OCI-LY7 (cell line): ENCODE measurements around the gene ARHGAP18. TPM values are rescaled to one million over a fixed set of nuclear protein-coding genes. Genes with fewer than 3 reads are reported as not detected.

Source experiments
- BruUV-seq: library from RNA; stranded (reverse); fragments of 400-500 nt; replicated peaks from 2 replicates; lab custom pipeline; 2021; lab: Mats Ljungman, UMichigan
- CTCF ChIA-PET: fragments of 300-600 bp; sonication (Branson Sonifier 250); formaldehyde crosslinking; loops from one replicate; lab custom pipeline; 2022; ENCODE audit warnings: antibody characterized with exemption; ENCODE audit not compliant: unreplicated experiment; lab: Charles Lee
- POLR2A ChIA-PET: fragments of 300-600 bp; sonication (Branson Sonifier 250); formaldehyde crosslinking; loops from one replicate; lab custom pipeline; 2022; ENCODE audit warnings: antibody characterized with exemption; lab: Charles Lee
- DNase-seq: peaks from one replicate; pipeline ENCODE4 v3.0.0-alpha.2; 2015; ENCODE audit warnings: low spot score
- H2AFZ ChIP-seq: fragments of 200-600 bp; sonication (generic), shearing (Covaris generic); 2 replicates; pipeline ENCODE4 v1.6.1; 2014; ENCODE audit warnings: mild to moderate bottlenecking, antibody characterized with exemption, low read length, moderate library complexity
- H3K27ac ChIP-seq: fragments of 200-600 bp; sonication (generic); 2 replicates; pipeline ENCODE4 v1.5.1; 2014; ENCODE audit warnings: mixed run types, low read depth, mild to moderate bottlenecking, moderate library complexity, low read length, inconsistent platforms; ENCODE audit not compliant: poor library complexity, severe bottlenecking
- H3K36me3 ChIP-seq: fragments of 200-600 bp; sonication (generic); 2 replicates; pipeline ENCODE4 v1.6.1; 2014; ENCODE audit warnings: mild to moderate bottlenecking, antibody characterized with exemption, low read length, moderate library complexity, mixed read lengths; ENCODE audit not compliant: insufficient read depth
- H3K4me1 ChIP-seq: fragments of 200-600 bp; sonication (generic); 2 replicates; pipeline ENCODE4 v1.5.1; 2014; ENCODE audit warnings: mild to moderate bottlenecking, low read length; ENCODE audit not compliant: insufficient read depth, poor library complexity, severe bottlenecking
- H3K4me2 ChIP-seq: fragments of 200-600 bp; sonication (generic); 2 replicates; pipeline ENCODE4 v1.6.1; 2014; ENCODE audit warnings: mild to moderate bottlenecking, low read length
- H3K4me3 ChIP-seq: fragments of 200-600 bp; sonication (generic); 2 replicates; pipeline ENCODE4 v1.5.1; 2014; ENCODE audit warnings: mild to moderate bottlenecking, low read depth, low read length; ENCODE audit not compliant: poor library complexity, severe bottlenecking
- H3K79me2 ChIP-seq: fragments of 200-600 bp; sonication (generic); 2 replicates; pipeline ENCODE4 v1.6.1; 2016; ENCODE audit warnings: low read depth, mild to moderate bottlenecking, low read length, moderate library complexity, mixed read lengths; ENCODE audit not compliant: insufficient read depth
- H3K9me2 ChIP-seq: fragments of 200-600 bp; sonication (generic); 2 replicates; pipeline ENCODE4 v1.6.1; 2016; ENCODE audit warnings: mild to moderate bottlenecking, low read length, mixed read lengths; ENCODE audit not compliant: insufficient read depth
- H3K9me3 ChIP-seq: fragments of 200-600 bp; sonication (generic); 2 replicates; pipeline ENCODE4 v1.6.1; 2014; ENCODE audit warnings: mild to moderate bottlenecking, mixed run types, low read length, mixed read lengths
- H4K20me1 ChIP-seq: fragments of 200-600 bp; sonication (generic); 2 replicates; pipeline ENCODE4 v1.6.1; 2014; ENCODE audit warnings: mild to moderate bottlenecking, antibody characterized with exemption, low read length, moderate library complexity, mixed read lengths; ENCODE audit not compliant: insufficient read depth
- CTCF ChIP-seq: fragments of 200-600 bp; sonication (generic); conservative IDR thresholded peaks from 2 replicates; pipeline ENCODE4 v1.5.1; 2014; ENCODE audit warnings: mild to moderate bottlenecking, antibody characterized with exemption, low read length, moderate library complexity, mixed read lengths
- EZH2phosphoT487 ChIP-seq: fragments of 200-600 bp; sonication (generic); IDR thresholded peaks from 2 replicates; pipeline ENCODE4 v1.6.1; 2018; ENCODE audit warnings: low read depth, borderline replicate concordance, mild to moderate bottlenecking, mixed run types, antibody characterized with exemption, low read length, moderate library complexity, mixed read lengths
- intact Hi-C: fragments of 100-400 bp; cut with micrococcal nuclease; formaldehyde crosslinking; loops from one replicate; pipeline ENCODE4 v1.10.0; 2022; ENCODE audit not compliant: unreplicated experiment
- total RNA-seq, 2 experiments: library from RNA; depleted of rRNA in 1 of 2; stranded (reverse); fragments of >200 nt in 1 of 2; shearing (Covaris generic) in 1 of 2; gene quantifications; 2 replicates each; pipeline ENCODE4 v1.2.3, GENCODE V29; 2014 to 2022

Gene ARHGAP18
- total RNA-seq, 2 experiments from 2014 or later: 4.8 to 7.5 TPM

- Histone ChIP-seq H3K79me2 (no peaks in the 10 kb centered on the region), H2AFZ (no peak overlapping the region), H3K4me1 (no peaks in the 10 kb centered on the region), H3K4me3 (no peak overlapping the region), H3K9me2 (no peaks in the 10 kb centered on the region; the same call in 1 of the 2 replicates), H3K36me3 (no peaks in the 10 kb centered on the region), H3K4me2 (no peak overlapping the region), H3K27ac (no peak overlapping the region), H4K20me1 (no peaks in the 10 kb centered on the region), H3K9me3 (no peaks in the 10 kb centered on the region)
- CTCF ChIA-PET: no interaction called here
- DNase-seq: no peak
- intact Hi-C loops: no loop called here
- no TSS peak for BruUV-seq
- no peak for TF ChIP-seq EZH2phosphoT487
- TF ChIP-seq CTCF: no peak
- POLR2A ChIA-PET: interaction anchor here (0.6 to 1.2 kb wide), 2 partner anchors 24 to 1386 kb away, joined by 3 to 7 read pairs; no protein-coding TSS in a partner anchor
Measured at GRCh38 chr6:129659590-129660345, 50.2 kb downstream of the ARHGAP18 start.

- no peaks in the 10 kb centered on the region for H4K20me1 ChIP-seq
- ChIA-PET CTCF (no interaction called here), POLR2A (no interaction called here)
- no peak overlapping the region for H3K4me2 ChIP-seq
- H3K27ac ChIP-seq: no peak overlapping the region
- no peak for DNase-seq
- no TSS peak for BruUV-seq
- H2AFZ ChIP-seq: no peak overlapping the region
- TF ChIP-seq CTCF: no peak
- no peak for TF ChIP-seq EZH2phosphoT487
- no peaks in the 10 kb centered on the region for H3K9me3 ChIP-seq
- H3K79me2 ChIP-seq: no peaks in the 10 kb centered on the region
- H3K36me3 ChIP-seq: no peaks in the 10 kb centered on the region
- H3K9me2 ChIP-seq: no peaks in the 10 kb centered on the region; the same call in 1 of the 2 replicates
- intact Hi-C loops: no loop called here
- H3K4me3 ChIP-seq: no peak overlapping the region
- H3K4me1 ChIP-seq: no peaks in the 10 kb centered on the region
Measured at GRCh38 chr6:129659167-129659566, 50.8 kb downstream of the ARHGAP18 start.

GRCh38 chr6:129657483-129657882 is 52.5 kb downstream of the ARHGAP18 start:
- no peak overlapping the region for H3K27ac ChIP-seq
- no peaks in the 10 kb centered on the region for H3K9me3 ChIP-seq
- no peak for DNase-seq
- no peaks in the 10 kb centered on the region for H3K36me3 ChIP-seq
- CTCF ChIA-PET: no interaction called here
- H3K9me2 ChIP-seq: no peaks in the 10 kb centered on the region; the same call in 1 of the 2 replicates
- TF ChIP-seq CTCF (no peak), EZH2phosphoT487 (no peak)
- H2AFZ ChIP-seq: no peak overlapping the region
- BruUV-seq: no TSS peak
- intact Hi-C loops: no loop called here
- H3K4me3 ChIP-seq: no peak overlapping the region
- no peaks in the 10 kb centered on the region for H4K20me1 ChIP-seq
- POLR2A ChIA-PET: interaction anchor here (0.6 to 0.7 kb wide), 2 partner anchors 46 to 90 kb away, joined by 5 to 6 read pairs; no protein-coding TSS in a partner anchor
- no peak overlapping the region for H3K4me2 ChIP-seq
- no peaks in the 10 kb centered on the region for H3K4me1 ChIP-seq
- no peaks in the 10 kb centered on the region for H3K79me2 ChIP-seq
